ENCODE data around the gene VCL.

DNA sequence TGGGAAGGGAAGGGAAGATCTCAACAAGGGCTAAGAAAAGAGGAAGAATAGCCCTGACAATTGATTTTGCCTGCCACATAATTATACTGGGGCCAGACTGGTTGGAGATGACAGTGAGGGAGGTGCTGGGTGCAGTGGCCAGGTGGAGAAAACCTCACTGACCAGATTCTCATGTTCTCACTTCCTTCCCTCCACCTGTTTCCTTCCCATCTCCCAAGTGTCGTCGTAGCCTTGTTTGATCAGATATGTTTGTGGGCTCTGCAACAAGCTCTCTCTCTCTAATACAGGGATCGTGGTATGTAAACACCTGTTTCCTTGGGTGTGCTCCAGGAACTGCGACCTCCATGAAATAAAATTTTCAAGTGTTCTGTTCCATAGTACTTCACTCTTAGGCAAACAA is 60.2 kb downstream of the VCL start:
- TF ChIP-seq, protein P1, sequence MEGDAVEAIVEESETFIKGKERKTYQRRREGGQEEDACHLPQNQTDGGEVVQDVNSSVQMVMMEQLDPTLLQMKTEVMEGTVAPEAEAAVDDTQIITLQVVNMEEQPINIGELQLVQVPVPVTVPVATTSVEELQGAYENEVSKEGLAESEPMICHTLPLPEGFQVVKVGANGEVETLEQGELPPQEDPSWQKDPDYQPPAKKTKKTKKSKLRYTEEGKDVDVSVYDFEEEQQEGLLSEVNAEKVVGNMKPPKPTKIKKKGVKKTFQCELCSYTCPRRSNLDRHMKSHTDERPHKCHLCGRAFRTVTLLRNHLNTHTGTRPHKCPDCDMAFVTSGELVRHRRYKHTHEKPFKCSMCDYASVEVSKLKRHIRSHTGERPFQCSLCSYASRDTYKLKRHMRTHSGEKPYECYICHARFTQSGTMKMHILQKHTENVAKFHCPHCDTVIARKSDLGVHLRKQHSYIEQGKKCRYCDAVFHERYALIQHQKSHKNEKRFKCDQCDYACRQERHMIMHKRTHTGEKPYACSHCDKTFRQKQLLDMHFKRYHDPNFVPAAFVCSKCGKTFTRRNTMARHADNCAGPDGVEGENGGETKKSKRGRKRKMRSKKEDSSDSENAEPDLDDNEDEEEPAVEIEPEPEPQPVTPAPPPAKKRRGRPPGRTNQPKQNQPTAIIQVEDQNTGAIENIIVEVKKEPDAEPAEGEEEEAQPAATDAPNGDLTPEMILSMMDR (IDR thresholded peaks at IDR 0.05) = no peak
- TF ChIP-seq POLR2A (IDR thresholded peaks at IDR 0.05) = no peak
- TF ChIP-seq EP300 (IDR thresholded peaks at IDR 0.05) = no peak
- no peak for TF ChIP-seq POLR2AphosphoS5 (IDR thresholded peaks at IDR 0.05)
